WTC11 (cell line): ENCODE data around the gene MT1B.

Source experiments
- ELF4 ChIP-seq: sonication (generic); formaldehyde crosslinking; IDR thresholded peaks from 2 replicates; pipeline ENCODE4 v1.8.1; 2022; ENCODE audit warnings: low read depth, mild to moderate bottlenecking, moderate library complexity, missing genetic modification reagents
- NR2C2 ChIP-seq: sonication (generic); formaldehyde crosslinking; IDR thresholded peaks from 2 replicates; pipeline ENCODE4 v1.8.0; 2022; ENCODE audit warnings: mild to moderate bottlenecking, missing genetic modification reagents
- SP1 ChIP-seq: sonication (generic); formaldehyde crosslinking; conservative IDR thresholded peaks from 2 replicates; pipeline ENCODE4 v1.8.1; 2022; ENCODE audit warnings: missing genetic modification reagents
- TEAD1 ChIP-seq: sonication (generic); formaldehyde crosslinking; IDR thresholded peaks from 2 replicates; pipeline ENCODE4 v1.8.0; 2022; ENCODE audit warnings: mild to moderate bottlenecking, missing genetic modification reagents
- ZBTB21 ChIP-seq: sonication (generic); formaldehyde crosslinking; IDR thresholded peaks from 2 replicates; pipeline ENCODE4 v1.8.1; 2023; ENCODE audit warnings: mild to moderate bottlenecking, missing genetic modification reagents, borderline replicate concordance
- ZNF396 ChIP-seq: fragments of 250-450 bp; sonication (Bioruptor Pico); IDR thresholded peaks from 2 replicates; pipeline ENCODE4 v1.8.0; 2021; ENCODE audit warnings: mild to moderate bottlenecking, moderate library complexity, borderline replicate concordance
- TF ChIP-seq, protein P1 (sequence below): fragments of 200-600 bp; IDR thresholded peaks from 2 replicates; pipeline ENCODE4 v1.8.0; 2022; ENCODE audit warnings: antibody characterized with exemption
- TF ChIP-seq, protein P2 (sequence below): sonication (generic); formaldehyde crosslinking; IDR thresholded peaks from 2 replicates; pipeline ENCODE4 v1.8.1; 2023; ENCODE audit warnings: mild to moderate bottlenecking, missing genetic modification reagents, moderate library complexity

DNA sequence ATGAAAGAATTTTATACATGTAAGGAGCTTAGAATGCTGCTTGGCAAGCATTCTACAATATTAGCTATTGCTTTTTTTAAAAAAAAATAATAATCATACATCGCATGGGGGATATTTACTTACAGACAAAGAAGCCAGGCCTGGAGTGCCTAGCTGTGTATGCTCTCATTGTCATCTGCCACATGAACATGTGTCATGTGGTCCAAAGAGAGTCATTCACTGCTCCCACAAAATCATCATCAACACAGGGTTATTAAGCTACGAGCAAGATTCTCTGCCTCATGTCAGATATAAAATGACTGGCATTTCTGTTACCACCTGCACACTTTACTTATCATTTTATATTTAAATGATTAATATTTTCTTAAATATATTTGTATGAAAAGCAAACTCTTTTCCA, 28.0 kb upstream of the MT1B start:
- TF ChIP-seq SP1 (CRISPR knock-in tag) (no peak), ZBTB21 (CRISPR knock-in tag) (no peak), ELF4 (CRISPR knock-in tag) (no peak), NR2C2 (CRISPR knock-in tag) (no peak), TEAD1 (no peak), ZNF396 (CRISPR knock-in tag) (no peak)
- TF ChIP-seq, protein P1, sequence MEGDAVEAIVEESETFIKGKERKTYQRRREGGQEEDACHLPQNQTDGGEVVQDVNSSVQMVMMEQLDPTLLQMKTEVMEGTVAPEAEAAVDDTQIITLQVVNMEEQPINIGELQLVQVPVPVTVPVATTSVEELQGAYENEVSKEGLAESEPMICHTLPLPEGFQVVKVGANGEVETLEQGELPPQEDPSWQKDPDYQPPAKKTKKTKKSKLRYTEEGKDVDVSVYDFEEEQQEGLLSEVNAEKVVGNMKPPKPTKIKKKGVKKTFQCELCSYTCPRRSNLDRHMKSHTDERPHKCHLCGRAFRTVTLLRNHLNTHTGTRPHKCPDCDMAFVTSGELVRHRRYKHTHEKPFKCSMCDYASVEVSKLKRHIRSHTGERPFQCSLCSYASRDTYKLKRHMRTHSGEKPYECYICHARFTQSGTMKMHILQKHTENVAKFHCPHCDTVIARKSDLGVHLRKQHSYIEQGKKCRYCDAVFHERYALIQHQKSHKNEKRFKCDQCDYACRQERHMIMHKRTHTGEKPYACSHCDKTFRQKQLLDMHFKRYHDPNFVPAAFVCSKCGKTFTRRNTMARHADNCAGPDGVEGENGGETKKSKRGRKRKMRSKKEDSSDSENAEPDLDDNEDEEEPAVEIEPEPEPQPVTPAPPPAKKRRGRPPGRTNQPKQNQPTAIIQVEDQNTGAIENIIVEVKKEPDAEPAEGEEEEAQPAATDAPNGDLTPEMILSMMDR = no peak
- TF ChIP-seq, protein P2, sequence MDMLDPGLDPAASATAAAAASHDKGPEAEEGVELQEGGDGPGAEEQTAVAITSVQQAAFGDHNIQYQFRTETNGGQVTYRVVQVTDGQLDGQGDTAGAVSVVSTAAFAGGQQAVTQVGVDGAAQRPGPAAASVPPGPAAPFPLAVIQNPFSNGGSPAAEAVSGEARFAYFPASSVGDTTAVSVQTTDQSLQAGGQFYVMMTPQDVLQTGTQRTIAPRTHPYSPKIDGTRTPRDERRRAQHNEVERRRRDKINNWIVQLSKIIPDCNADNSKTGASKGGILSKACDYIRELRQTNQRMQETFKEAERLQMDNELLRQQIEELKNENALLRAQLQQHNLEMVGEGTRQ (CRISPR knock-in tag) = no peak
